22Rv1 (cell line): Measurements from ENCODE around the gene BMERB1.

ENCODE experiments used
- H3K27ac ChIP-seq: fragments of 450-650 bp; 2 replicates; pipeline ENCODE4 v1.5.1; 2017
- CTCF ChIP-seq: fragments of 450-650 bp; IDR thresholded peaks from 2 replicates; pipeline ENCODE4 v1.5.1; 2017; ENCODE audit warnings: mild to moderate bottlenecking
- ZFX ChIP-seq: fragments of 450-650 bp; IDR thresholded peaks from 2 replicates; pipeline ENCODE4 v1.6.1; 2017; ENCODE audit warnings: antibody characterized with exemption, borderline replicate concordance

BMERB1 gene

DNA sequence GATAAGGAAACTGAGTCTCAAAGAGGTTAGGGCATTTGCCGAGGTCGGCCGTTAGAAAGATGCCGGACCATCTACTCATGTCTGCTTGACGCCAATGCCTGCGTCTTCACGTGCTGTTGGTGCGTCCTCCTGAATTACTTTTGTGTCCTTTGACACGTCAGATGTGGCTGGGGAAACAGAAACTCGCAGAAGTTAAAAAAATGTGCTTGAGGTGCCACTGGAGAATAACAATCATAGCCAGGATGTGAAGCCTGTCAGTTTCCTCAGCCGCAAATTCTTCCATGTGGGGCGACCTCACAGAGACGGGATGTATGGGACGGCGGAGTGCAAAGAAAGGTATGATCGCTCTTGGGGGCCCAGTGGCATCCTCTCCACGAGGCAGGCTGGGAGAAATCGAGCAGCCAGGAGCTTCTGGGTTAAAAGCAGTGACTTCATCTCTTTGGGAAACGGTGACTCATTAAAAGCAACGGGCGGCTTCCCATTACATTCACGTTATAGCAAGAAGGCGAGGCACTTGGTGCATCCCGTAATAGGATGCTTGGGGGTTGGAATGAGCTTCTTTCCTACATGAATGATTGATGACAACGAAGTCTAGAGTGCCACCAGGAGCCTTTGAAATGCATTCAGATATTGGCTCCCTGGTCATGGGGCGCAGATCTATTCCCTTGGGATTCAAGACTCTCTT lies 67.8 kb downstream of the BMERB1 start:
- no peak overlapping the region for H3K27ac ChIP-seq
- TF ChIP-seq CTCF (no peak), ZFX (no peak)

- no peak overlapping the region for H3K27ac ChIP-seq
- no peak for TF ChIP-seq CTCF
- TF ChIP-seq ZFX = no peak
Observed at GRCh38 chr16:15506441-15506840, 72.1 kb downstream of the BMERB1 start.

GRCh38 chr16:15507301-15507958 lies 73.0 kb downstream of the BMERB1 start:
- H3K27ac ChIP-seq = no peak overlapping the region
- no peak for TF ChIP-seq ZFX
- TF ChIP-seq CTCF = no peak

DNA sequence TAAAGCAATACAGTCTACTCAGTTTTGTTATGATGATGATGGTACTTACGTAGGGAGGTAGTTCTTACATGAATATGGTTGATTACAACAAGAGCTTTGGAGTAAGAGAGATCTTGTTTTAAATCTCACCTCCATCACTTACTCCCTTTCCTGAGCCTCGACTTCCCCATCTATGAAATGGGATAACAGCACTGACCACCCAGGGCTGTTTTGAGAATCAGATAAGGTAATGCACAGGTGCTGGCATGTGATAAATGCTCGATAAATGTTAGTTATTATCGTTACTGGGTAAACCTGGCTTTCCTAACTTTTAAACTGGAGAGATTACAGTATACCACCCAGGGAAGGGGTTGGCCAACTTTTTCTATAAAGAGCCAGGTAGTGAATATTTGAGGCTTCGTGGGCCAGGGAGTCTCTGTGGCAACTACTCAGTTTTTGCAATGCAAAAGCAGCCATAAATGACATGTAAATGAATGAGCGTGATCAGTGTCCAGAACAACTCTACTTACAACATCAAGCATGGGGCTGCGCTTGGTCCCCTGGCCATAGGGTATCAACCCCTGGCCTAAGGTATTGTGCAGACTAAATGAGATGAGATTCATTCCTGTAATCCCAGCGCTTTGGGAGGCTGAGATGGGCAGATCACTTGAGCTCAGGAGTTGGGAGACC lies 73.7 kb downstream of the BMERB1 start:
- H3K27ac ChIP-seq = no peak overlapping the region
- no peak for TF ChIP-seq CTCF
- no peak for TF ChIP-seq ZFX

DNA sequence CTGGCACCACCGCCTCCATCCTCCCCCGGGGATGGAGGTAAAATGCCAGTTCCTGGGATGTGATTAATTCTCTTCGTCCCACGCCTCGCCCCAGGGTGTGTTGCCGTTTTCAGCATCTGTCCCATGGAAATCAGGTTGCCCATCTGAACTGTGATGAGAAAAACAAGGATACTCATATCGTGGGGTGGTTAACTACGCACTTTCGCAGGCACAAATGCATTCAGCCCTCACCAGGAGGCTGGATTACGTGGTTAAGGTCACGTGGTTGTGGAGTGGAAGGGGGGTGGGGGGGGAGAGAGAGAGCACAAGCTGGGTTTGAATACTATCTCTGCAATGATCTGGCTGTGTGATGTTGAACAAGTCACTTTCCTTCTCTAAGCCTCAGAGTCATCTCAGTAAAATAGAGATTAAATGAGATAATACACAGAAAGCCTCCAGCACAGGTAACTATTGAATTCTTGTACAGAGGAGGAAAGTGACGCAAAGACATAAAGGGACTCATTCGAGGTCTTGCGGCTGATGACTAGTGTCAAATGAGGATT lies 74.7 kb downstream of the BMERB1 start:
- no peak overlapping the region for H3K27ac ChIP-seq
- no peak for TF ChIP-seq CTCF
- no peak for TF ChIP-seq ZFX

GRCh38 chr16:15509593-15510535 lies 75.5 kb downstream of the BMERB1 start:
- H3K27ac ChIP-seq = no peak overlapping the region
- no peak for TF ChIP-seq ZFX
- TF ChIP-seq CTCF = no peak
